HepG2 (cell line): Measurements from ENCODE around the gene ZCCHC8. TPM values are rescaled to one million over a fixed set of nuclear protein-coding genes. Genes with fewer than 3 reads are reported as not detected.
A peak's percentile ranks its signal among the peaks of the same experiment; 100 is the strongest.

Experiments
- ATAC-seq: fragments of 200-7000 bp; cut with Tn5 transposase; 3 replicates; pipeline ENCODE4 v1.9.1; 2020; ENCODE audit warnings: mild to moderate bottlenecking, moderate library complexity
- BruUV-seq: library from RNA; stranded (reverse); fragments of 400-500 nt; replicated peaks from 2 replicates; lab custom pipeline; 2021; lab: Mats Ljungman, UMichigan
- CTCF ChIA-PET: fragments of 300-600 bp; formaldehyde crosslinking; extraction: SDS; loops from one replicate; lab custom pipeline; 2021; ENCODE audit warnings: low total read pairs, inconsistent platforms, low intra/inter-chr PET ratio; lab: Yijun Ruan, JAX
- POLR2A ChIA-PET: fragments of 350-600 bp; sonication (Branson Sonifier 250); formaldehyde crosslinking; loops from one replicate; lab custom pipeline; 2020; ENCODE audit warnings: antibody characterized with exemption, inconsistent platforms; lab: Yijun Ruan, JAX
- DNase-seq: peaks from one replicate; pipeline ENCODE4 v3.0.0-alpha.2; 2015; ENCODE audit warnings: low spot score
- FAIRE-seq: peaks from 3 replicates; lab custom pipeline; 2011; peaks lifted over from hg19 to GRCh38; lab: Jason Lieb, UNC
- H2AFZ ChIP-seq: one replicate; pipeline ENCODE4 v1.6.1; 2011; ENCODE audit warnings: low read length, inconsistent platforms
- H3K27ac ChIP-seq: fragments of 300-600 bp; 3 replicates; pipeline ENCODE4 v1.8.0; 2011; ENCODE audit warnings: mixed run types, mild to moderate bottlenecking, mixed read lengths, low read length, inconsistent platforms; ENCODE audit not compliant: insufficient read depth; ENCODE audit errors: extremely low read length
- H3K27me3 ChIP-seq, 2 experiments: fragments of 200-600 bp in 1 of 2; 2 replicates in 1 of 2; 3 replicates in 1 of 2; pipeline versions ENCODE4 v1.6.0 to v1.8.0; 2011; ENCODE audit warnings: low read length in 2 of 2, mild to moderate bottlenecking in 2 of 2, moderate library complexity in 2 of 2, inconsistent platforms in 1 of 2; ENCODE audit not compliant: insufficient read depth in 2 of 2, control insufficient read depth in 1 of 2
- H3K36me3 ChIP-seq, 2 experiments: fragments of 200-600 bp in 1 of 2; replicated peaks in 1 of 2; 2 replicates in 1 of 2; 3 replicates in 1 of 2; pipeline versions ENCODE4 v1.5.1 to v1.8.0; 2011; ENCODE audit warnings: low read length in 2 of 2, inconsistent platforms in 1 of 2; ENCODE audit not compliant: insufficient read depth in 2 of 2, control insufficient read depth in 1 of 2
- H3K4me1 ChIP-seq: 2 replicates; pipeline ENCODE4 v1.5.1; 2012; ENCODE audit warnings: low read length, inconsistent platforms; ENCODE audit not compliant: insufficient read depth
- H3K4me2 ChIP-seq: 2 replicates; pipeline ENCODE4 v1.6.0; 2011; ENCODE audit warnings: low read depth, low read length, inconsistent platforms
- H3K4me3 ChIP-seq, 3 experiments: fragments of 200-600 bp in 1 of 3; sonication (generic), shearing (Covaris generic) in 1 of 3; replicated peaks in 1 of 3; 2 replicates each; pipeline ENCODE4 v1.5.1; 2011 to 2016; ENCODE audit warnings: low read length in 3 of 3, inconsistent platforms in 2 of 3, low read depth in 2 of 3, mild to moderate bottlenecking in 2 of 3, control low read depth in 1 of 3, mixed read lengths in 1 of 3; ENCODE audit not compliant: insufficient read depth in 1 of 3
- H3K79me2 ChIP-seq: one replicate; pipeline ENCODE4 v1.6.1; 2011; ENCODE audit warnings: low read length, inconsistent platforms; ENCODE audit not compliant: insufficient read depth
- H3K9ac ChIP-seq: 2 replicates; pipeline ENCODE4 v1.6.0; 2011; ENCODE audit warnings: mild to moderate bottlenecking, low read depth, low read length, inconsistent platforms; ENCODE audit not compliant: insufficient read depth
- H3K9me3 ChIP-seq: 2 replicates; pipeline ENCODE4 v1.5.1; 2012; ENCODE audit warnings: mild to moderate bottlenecking, low read length
- H4K20me1 ChIP-seq: 2 replicates; pipeline ENCODE4 v1.6.0; 2011; ENCODE audit warnings: inconsistent platforms, mild to moderate bottlenecking, low read length, moderate library complexity; ENCODE audit not compliant: insufficient read depth
- NR2F6 ChIP-seq, 2 experiments: IDR thresholded peaks; 2 replicates each; pipeline ENCODE4 v1.6.1; 2016; ENCODE audit warnings: antibody characterized with exemption in 1 of 2, mild to moderate bottlenecking in 1 of 2
- RFXAP ChIP-seq: sonication (generic); formaldehyde crosslinking; IDR thresholded peaks from 2 replicates; pipeline ENCODE4 v1.4.0; 2020; ENCODE audit warnings: missing genetic modification reagents, borderline replicate concordance
- WGBS: methylation state at CpG from one replicate; pipeline ENCODE4 v1.1.6; 2017; ENCODE audit warnings: low lambda C conversion rate; 5-methylcytosine and 5-hydroxymethylcytosine counted together
- in situ Hi-C: cut with HindIII; loops from 2 replicates; pipeline ENCODE4 v1.10.0; 2017; ENCODE audit warnings: low pct_unique_long_range_greater_than_20kb; ENCODE audit not compliant: extremely low pct_ligation_motif_present
- intact Hi-C: fragments of 100-400 bp; cut with micrococcal nuclease; formaldehyde crosslinking; loops from one replicate; pipeline ENCODE4 v1.10.0; 2022; ENCODE audit not compliant: unreplicated experiment
- polyA plus RNA-seq, 8 experiments: library from polyadenylated mRNA; depleted of rRNA in 3 of 8; stranded (reverse) in 7 of 8; unstranded in 1 of 8; fragments of >200 nt; fragmentation: Illumina TruSeq in 4 of 8; extraction: Trizol in 4 of 8; gene quantifications; 2 replicates each; pipeline versions ENCODE4 v1.2.1 to v1.2.3, GENCODE V29; 2011 to 2016; ENCODE audit warnings: low read depth in 4 of 8, missing spikeins in 1 of 8, mixed read lengths in 1 of 8; ENCODE audit not compliant: insufficient read depth in 1 of 8
- total RNA-seq, 5 experiments: library from RNA; depleted of rRNA; stranded (reverse); fragments of >200 nt; fragmentation: Illumina TruSeq; extraction: Trizol; gene quantifications; 2 replicates each; pipeline ENCODE4 v1.2.3, GENCODE V29; 2016; ENCODE audit warnings: low read depth in 1 of 5
- TF ChIP-seq, protein P1 (sequence below), 2 experiments: sonication (generic) in 1 of 2; formaldehyde crosslinking in 1 of 2; IDR thresholded peaks; 2 replicates each; pipeline versions ENCODE4 v1.6.1 to v1.9.0; 2014 to 2022; ENCODE audit warnings: antibody characterized with exemption in 1 of 2, borderline replicate concordance in 1 of 2, inconsistent platforms in 1 of 2, low read depth in 1 of 2, missing genetic modification reagents in 1 of 2
- TF ChIP-seq, protein P2 (sequence below): sonication (generic); formaldehyde crosslinking; IDR thresholded peaks from 2 replicates; pipeline ENCODE4 v1.8.0; 2022; ENCODE audit warnings: mild to moderate bottlenecking, missing genetic modification reagents, borderline replicate concordance

The ZCCHC8 gene
- total and polyA plus RNA-seq, 2 of the 13 experiments (the other 11 are each of a cell fraction or from before 2014, with no cell fraction given) = 18.6 to 20.9 TPM

GRCh38 chr12:122517877-122518276 is 17.1 kb upstream of the ZCCHC8 start:
- 97% methylated on average over 5 of the region's 5 CpGs for WGBS
- DNase-seq = no peak
- Histone ChIP-seq H3K27me3 (no peaks in the 10 kb centered on the region), H4K20me1 (peaks cover 48% of the 10 kb centered on the region), H2AFZ (no peak overlapping the region), H3K4me2 (no peak overlapping the region), H3K9ac (no peak overlapping the region), H3K4me1 (peaks cover 20% of the 10 kb centered on the region), H3K9me3 (no peaks in the 10 kb centered on the region), H3K4me3 (no peak overlapping the region), H3K36me3 (peaks cover 22 to 86% of the 10 kb centered on the region in 2 experiments), H3K27ac (no peak overlapping the region), H3K79me2 (peaks cover 71% of the 10 kb centered on the region)
- TF ChIP-seq, protein P1, sequence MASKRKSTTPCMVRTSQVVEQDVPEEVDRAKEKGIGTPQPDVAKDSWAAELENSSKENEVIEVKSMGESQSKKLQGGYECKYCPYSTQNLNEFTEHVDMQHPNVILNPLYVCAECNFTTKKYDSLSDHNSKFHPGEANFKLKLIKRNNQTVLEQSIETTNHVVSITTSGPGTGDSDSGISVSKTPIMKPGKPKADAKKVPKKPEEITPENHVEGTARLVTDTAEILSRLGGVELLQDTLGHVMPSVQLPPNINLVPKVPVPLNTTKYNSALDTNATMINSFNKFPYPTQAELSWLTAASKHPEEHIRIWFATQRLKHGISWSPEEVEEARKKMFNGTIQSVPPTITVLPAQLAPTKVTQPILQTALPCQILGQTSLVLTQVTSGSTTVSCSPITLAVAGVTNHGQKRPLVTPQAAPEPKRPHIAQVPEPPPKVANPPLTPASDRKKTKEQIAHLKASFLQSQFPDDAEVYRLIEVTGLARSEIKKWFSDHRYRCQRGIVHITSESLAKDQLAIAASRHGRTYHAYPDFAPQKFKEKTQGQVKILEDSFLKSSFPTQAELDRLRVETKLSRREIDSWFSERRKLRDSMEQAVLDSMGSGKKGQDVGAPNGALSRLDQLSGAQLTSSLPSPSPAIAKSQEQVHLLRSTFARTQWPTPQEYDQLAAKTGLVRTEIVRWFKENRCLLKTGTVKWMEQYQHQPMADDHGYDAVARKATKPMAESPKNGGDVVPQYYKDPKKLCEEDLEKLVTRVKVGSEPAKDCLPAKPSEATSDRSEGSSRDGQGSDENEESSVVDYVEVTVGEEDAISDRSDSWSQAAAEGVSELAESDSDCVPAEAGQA (IDR thresholded peaks at IDR 0.05; ENCODE audit: low read depth) = no peak
- TF ChIP-seq, protein P1 (CRISPR knock-in tag; IDR thresholded peaks at IDR 0.05; ENCODE audit: borderline replicate concordance) = no peak
- no peak for TF ChIP-seq NR2F6 (IDR thresholded peaks at IDR 0.05)
- no peak for TF ChIP-seq NR2F6 (CRISPR knock-in tag; IDR thresholded peaks at IDR 0.05)
- TF ChIP-seq RFXAP (CRISPR knock-in tag) = no peak
- TF ChIP-seq, protein P2, sequence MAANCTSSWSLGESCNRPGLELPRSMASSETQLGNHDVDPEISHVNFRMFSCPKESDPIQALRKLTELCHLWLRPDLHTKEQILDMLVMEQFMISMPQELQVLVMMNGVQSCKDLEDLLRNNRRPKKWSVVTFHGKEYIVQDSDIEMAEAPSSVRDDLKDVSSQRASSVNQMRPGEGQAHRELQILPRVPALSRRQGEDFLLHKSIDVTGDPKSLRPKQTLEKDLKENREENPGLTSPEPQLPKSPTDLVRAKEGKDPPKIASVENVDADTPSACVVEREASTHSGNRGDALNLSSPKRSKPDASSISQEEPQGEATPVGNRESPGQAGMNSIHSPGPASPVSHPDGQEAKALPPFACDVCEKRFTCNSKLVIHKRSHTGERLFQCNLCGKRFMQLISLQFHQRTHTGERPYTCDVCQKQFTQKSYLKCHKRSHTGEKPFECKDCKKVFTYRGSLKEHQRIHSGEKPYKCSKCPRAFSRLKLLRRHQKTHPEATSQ = no peak
- FAIRE-seq = no peak
- BruUV-seq = no TSS peak
- ChIA-PET CTCF (no interaction called here), POLR2A (interaction anchor here (0.7 to 1.2 kb wide), 2 partner anchors 17 to 118 kb away, joined by 3 to 5 read pairs; partner anchors contain the start of gene ZCCHC8)
- in situ Hi-C loops (no loop called here), intact Hi-C loops (no loop called here)
- peak; percentile 31 for ATAC-seq
